ENCODE results near the gene EIF2B2. TPM values are rescaled to one million over a fixed set of nuclear protein-coding genes. Genes with fewer than 3 reads are reported as not detected.
"Not testable (repeated sequence)": the region's sequence is repeated elsewhere in the genome, so short reads cannot be mapped to it uniquely, and the experiment has no call there.

The EIF2B2 gene
- total RNA-seq, 1 donor from 2014 or later = 15.8 TPM

DNA sequence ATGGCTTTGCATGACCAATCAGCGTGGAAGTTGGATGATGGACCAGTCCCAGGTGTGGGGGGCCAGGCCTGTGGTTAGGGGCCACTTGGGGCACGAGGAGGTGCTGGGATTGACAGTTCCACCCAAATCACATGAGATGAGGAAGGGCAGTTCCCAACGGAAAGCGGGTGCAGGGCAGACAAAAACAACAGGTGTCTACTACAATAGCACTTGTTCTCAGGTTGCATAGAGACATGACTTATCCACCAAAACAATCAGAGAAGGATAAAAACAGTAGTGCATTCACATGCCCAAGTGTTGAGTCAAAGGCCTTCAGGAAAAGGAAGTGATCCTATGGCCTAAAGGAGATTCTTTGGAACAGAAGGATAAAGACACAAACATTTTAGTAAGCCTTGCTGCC is 14.6 kb upstream of the EIF2B2 start:
- DNase-seq (ENCODE audit: low spot score) = no peak
- no peak for ATAC-seq

DNA sequence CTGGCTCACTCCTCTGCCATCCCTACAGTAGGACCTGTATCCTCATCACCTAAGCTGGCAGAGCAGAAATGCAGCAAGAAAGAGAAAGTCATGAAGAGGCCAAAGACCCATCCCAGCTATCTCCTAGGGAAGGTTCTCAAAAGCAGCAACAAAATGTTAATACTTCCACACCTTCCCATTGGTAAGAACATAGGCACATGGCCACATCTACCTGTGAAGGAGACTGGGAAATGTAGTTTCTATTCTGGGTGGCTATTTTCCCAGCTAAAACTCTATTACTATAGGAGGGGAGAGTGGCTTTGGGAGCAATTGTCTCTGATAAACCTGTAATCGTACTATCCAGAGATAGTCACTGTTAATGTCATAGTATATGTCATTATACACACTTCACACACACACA is 13.7 kb upstream of the EIF2B2 start:
- ATAC-seq = no peak
- no peak for DNase-seq (ENCODE audit: low spot score)

DNA sequence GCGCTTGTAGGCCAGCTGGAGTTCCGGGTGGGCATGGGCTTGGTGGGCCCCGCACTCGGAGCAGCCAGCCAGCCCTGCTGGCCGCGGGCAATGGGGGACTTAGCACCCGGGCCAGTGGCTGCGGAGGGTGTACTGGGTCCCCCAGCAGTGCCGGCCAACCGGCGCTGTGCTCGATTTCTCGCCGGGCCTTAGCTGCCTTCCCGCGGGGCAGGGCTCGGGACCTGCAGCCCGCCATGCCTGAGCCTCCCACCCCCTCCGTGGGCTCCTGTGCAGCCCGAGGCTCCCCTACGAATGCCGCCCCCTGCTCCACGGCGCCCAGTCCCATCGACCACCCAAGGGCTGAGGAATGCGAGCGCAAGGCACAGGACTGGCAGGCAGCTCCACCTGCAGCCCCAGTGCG is 8.5 kb upstream of the EIF2B2 start:
- not testable (repeated sequence) for ATAC-seq; DNase-seq (ENCODE audit: low spot score)

DNA sequence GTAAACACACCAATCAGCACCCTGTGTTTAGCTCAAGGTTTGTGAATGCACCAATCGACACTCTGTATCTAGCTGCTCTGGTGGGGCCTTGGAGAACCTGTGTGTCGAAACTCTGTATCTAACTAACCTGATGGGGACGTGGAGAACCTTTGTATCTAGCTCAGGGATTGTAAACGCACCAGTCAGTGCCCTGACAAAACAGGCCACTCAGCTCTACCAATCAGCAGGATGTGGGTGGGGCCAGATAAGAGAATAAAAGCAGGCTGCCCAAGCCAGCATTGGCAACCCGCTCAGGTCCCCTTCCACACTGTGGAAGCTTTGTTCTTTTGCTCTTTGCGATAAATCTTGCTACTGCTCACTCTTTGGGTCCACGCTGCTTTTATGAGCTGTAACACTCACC is 6.9 kb upstream of the EIF2B2 start:
- not testable (repeated sequence) for DNase-seq (ENCODE audit: low spot score); ATAC-seq

DNA sequence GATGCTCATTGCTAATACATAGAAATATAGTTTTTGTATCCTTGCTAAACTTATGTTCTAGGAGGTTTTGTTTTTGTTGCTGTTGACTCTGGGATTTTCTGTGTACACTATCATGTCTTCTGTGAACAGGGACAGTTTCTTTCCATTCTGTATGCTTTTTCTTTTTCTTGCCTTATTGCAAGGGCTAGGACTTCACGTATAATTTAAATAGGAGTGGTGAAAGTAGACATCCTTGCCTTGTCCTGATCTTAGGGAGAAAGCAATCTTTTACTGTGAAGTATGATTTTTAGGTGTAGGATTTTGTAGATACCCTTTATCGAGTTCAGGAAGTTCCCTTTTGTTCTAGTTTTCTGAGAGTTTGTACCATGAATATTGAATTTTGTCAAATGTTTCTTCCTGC is 1.5 kb upstream of the EIF2B2 start:
- DNase-seq (ENCODE audit: low spot score) (no peak), ATAC-seq (no peak)

DNA sequence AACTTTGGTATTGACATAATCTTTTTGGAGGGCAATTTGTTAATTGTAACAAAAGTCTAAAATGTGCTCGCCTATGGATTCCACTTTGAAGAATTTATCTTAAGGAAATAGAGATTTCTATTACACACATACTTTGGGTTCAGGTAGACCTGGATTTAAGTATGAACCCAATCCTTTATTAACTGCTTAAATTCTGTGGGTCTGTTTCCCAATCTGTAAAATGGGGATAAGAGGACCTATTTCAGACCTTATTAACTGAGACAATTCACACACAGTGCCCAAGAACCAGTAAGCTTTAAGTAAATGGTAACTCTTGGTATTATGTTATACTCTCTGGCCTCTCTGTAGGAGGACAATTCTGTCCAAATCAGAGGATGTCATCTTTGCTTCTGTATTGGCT is 822 bp upstream of the EIF2B2 start:
- DNase-seq (ENCODE audit: low spot score) (no peak), ATAC-seq (no peak)

DNA sequence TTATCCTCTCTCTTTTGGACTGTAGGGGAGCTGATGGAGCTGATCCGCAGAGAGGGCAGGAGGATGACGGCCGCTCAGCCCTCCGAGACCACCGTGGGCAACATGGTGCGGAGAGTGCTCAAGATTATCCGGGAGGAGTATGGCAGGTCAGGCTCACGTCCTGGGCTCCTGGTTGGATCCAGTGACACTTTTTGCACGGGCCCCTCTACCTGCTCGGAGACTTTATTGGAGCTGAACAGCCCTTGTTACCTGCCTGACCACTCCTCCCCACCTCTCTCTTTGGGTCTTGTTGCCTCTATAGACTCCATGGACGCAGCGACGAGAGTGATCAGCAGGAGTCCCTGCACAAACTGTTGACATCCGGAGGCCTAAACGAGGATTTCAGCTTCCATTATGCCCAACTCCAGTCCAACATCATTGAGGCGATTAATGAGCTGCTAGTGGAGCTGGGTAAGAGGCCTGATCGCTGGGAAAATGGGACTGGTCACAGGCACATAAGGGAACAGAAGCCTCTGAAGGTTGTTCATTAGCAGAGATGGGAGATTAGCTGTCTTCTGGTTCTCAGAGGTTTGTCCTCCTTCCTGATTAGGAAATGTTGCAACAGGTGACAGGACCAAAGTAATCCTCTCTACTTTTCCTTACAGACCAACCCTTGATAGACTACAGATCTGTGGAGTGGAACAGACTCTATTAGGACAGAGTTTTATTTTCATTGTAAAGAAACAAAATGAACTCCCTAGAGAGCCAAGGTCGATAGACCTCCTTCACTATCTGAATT is 718 bp downstream of the EIF2B2 start:
- DNase-seq (ENCODE audit: low spot score) = no peak
- peak; percentile 1 for ATAC-seq

DNA sequence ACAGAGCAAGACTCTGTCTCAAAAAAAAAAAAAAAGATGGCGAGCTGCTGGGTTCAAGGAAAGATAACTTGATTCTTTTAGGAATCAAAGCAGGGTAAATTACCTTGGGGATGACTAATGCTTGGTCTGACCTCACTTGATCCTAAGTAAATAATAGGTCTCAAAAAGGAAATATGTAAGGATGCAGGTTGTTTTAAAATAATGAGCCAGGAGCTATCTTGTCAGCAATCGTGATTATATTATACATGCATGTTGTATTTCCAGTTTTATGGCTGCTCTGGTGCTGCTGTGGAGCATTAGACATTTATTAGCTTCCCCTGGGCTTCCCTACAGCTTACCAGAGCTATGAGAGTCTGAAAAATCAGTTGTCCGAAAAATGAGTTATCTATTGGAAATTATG is 2.6 kb downstream of the EIF2B2 start:
- DNase-seq (ENCODE audit: low spot score) = no peak

DNA sequence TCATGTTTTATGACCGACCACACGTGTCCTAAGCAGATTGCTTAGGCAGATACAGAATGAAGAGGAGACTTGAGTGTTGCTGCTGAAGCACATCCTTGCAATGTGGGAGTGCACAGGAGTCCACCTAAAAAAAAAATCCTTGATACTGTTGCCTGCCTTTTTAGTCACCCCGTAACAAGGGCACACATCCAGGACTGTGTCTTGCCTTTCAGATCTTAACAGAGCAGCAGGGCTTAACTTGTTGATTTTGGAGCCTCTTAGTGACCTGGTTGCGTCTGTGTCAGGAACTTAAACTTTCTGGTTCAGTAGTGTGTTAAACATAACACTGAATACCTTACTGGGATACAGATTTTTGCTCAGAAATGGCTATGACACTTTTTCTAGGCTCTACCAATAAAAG is 6.5 kb downstream of the EIF2B2 start:
- ATAC-seq = no peak
- DNase-seq (ENCODE audit: low spot score) = no peak

More for the DNA sequence above, 2.6 kb downstream of the EIF2B2 start:
- ATAC-seq = no peak

DNA sequence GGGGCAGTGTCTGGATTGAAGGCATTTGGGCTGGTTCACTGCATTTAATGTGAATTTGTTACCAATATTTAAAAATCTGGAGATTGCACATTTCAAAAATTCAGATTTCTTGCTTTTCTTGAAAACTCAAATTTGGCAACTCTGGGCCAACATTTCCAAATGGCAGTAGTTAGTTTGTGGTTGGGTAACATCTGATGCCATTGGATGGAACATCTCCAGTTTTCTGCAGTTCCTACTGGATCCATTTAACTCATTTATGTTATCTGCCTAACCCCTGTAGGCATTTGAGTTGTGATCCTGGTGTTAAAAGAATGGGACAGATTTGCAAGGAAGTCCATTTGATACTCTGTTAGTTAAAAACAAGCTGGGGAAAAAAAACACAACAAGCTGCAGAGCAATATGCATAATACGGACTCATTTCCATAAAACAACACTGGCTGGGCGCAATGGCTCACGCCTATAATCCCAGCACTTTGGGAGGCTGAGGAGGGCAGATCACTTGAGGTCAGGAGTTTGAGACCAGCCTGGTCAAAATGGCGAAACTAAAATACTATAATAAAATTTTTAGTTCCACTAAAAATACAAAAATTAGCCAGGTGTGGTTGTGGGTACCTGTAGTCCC is 7.9 kb downstream of the EIF2B2 start:
- DNase-seq (ENCODE audit: low spot score) = no peak
- ATAC-seq = peak; percentile 59

DNA sequence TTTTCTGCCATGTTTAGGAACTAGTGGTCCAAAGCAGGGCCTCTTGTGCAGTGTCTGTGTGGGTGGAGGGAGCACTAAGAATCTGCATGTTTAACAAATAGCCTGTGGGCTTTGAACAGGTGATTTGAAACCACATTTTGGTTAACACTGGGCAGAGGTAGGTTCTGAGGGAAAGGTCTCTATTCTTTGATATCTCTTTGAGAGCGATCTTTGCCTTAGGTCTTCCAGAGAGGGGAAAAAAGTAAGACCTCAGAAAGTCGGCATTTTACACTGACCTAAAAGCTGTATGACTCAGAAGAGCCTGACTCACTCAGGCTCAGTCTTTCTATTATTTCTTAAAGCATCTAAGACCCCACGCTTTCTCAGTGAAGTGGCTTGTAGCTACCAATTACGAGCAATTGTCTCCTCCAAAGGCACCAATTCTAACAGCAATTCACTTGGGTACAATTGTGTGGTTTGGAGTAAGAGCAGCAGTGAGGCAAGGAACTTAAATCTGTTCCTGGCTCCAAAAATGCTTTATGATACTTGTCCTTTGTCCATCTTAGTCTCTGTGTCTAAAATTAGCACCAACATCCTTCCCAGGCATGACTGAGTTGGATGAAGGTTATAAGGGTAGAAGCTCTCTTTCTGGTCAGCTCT is 8.8 kb downstream of the EIF2B2 start:
- ATAC-seq = no peak
- no peak for DNase-seq (ENCODE audit: low spot score)

DNA sequence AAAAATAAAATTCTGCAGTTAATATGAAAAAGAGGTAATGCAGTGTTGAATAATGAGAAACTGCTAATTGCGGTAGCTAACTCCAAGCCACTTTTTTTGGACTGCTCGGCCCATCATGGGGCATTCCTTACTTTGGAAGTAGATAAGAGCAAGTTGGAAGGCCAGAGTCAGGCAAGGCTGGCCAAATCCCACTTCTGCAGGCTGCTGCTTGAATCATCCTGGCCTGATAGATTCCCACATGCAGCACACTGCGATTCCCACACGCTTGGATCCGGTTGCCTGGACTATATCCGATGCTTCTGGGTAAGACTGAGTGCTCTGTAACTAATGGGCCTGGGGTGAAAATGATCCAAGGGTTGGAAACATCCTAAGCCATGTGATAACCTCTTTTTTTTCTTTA is 10.6 kb downstream of the EIF2B2 start:
- ATAC-seq = no peak
- no peak for DNase-seq (ENCODE audit: low spot score)

DNA sequence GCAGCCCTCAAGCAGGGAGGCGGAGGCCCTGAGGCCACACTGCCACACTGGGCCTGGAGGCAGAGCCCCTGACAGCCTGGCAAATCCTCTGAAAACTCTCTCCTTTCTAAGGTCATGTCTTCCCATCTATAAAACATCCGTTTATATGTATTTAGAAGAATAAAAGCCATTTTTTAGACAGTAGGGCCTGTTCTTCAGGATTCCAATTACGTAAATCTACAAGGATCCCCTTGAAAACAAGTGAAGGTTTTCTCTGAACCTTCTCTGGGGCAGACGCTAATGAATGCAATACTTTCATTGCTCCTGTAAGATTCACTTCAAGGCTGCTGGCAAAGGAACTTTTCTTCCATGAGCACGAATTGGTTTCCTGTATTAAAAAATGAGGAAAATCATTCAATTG is 12.8 kb downstream of the EIF2B2 start:
- no peak for ATAC-seq
- DNase-seq (ENCODE audit: low spot score) = no peak

DNA sequence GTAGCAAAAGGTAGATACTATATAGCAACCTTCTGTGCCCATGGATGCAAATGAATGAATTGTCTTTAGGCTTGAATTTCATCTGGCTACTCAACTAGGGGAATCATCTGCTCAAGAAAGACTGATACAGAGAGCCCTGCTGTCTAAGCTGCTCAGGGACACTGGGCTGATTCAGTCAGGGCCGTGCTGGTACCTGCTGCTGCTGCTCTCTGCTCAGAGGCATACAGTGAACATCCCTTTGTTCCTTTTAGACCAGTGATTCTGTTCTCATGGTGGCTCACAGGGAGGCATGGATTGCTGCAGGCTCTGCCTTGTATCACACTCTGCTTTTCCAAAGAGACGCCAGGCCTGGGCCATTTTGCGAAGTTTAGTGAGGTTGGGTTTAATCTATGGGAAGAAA is 14.1 kb downstream of the EIF2B2 start:
- DNase-seq (ENCODE audit: low spot score) (no peak), ATAC-seq (no peak)

DNA sequence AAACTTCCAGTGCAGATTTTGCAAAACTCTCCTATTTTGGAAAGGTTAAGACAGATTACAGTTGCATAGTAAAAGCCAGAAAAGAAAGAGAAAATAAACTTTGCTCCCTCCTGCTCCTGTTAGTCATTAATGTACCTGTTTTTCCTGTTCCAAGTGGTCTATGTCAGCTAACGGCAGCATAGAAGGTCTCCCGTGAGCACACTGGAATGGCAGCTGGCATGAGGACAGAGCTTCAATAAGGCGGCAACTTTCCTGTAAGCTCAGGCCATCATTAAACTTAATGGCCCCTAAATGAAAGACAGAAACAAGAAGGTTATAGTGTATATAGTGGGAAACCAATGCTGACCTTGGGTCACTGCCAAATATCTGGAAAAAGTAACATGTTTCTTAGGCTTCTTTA is 16.0 kb downstream of the EIF2B2 start:
- DNase-seq (ENCODE audit: low spot score) = no peak
- ATAC-seq = peak; percentile 24

DNA sequence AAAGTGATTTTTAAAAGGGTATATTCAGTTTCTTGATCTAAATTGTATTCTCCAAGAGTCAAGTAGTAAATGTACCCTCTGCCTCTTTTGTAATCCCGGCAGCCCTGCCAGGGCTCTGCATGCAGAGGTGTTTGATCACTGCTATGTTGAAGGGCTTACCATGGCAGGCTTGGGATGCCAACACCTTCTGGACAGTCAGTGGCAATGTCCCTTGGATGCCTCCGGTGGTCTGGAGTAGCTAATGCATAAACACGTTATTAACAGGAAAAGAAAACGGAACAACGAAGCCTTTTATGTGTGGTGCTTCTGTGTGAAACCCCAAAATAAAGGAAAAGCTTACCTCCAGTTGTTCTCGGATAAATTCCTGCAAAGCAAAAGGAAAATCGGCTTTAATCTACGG is 19.9 kb downstream of the EIF2B2 start:
- DNase-seq (ENCODE audit: low spot score) (no peak), ATAC-seq (peak; percentile 73)

DNA sequence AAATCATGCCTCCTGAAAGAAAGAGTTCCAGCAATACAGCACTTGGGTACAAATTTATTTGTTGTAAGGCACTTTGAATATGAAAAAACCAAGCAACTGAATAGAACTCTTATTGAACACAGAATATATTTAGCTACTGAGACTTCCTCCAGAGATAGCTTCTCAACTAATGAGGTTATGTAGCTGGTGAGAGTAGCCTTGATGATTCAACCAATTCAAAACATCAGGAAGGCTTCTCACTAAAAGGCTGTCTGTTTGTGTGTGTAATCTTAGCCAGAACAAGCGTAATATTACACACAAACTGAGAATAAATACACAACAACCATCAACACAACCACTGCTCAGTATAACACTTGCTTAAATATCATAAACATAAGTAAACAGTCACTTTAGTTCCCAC is 20.4 kb downstream of the EIF2B2 start:
- ATAC-seq = no peak
- no peak for DNase-seq (ENCODE audit: low spot score)

DNA sequence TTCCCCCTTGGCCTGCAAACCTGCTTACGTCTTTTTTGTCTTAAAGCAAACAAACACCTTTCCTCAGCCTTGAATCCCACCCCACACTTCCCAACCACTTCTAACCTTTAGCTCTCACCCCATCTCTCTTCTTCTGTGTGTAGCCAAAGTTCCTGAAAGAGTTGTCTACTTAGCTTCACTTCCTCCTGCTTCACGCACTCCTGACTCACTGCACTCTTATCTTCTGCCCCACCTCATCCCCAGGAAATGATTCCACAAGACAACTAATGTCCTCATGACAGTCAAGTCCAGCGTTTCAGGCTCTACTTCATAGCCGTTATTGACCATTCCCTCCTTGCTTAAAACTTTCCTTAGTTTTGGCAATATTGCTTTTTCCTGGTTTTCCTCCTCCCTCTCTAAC is 22.4 kb downstream of the EIF2B2 start:
- peak; percentile 27 for ATAC-seq
- DNase-seq (ENCODE audit: low spot score) = no peak

DNA sequence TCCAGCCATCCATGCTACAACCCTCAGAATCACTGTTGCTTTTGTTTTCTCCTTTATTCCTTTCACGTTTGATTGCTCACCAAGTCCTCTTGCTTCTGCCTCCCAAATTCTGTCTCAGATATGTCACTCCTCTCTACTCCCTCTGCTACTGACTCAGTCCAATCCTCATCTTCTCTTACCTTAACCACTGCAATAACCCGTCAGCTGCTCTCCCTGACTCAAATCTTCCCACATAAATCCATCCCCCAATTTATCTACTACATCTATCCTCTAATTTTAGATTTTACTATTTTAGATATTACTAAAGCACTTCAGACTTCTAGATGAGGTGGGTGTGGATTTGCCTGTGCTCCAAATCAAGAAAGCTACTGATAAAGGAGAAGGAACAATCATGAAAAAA is 23.2 kb downstream of the EIF2B2 start:
- DNase-seq (ENCODE audit: low spot score) = no peak
- no peak for ATAC-seq

DNA sequence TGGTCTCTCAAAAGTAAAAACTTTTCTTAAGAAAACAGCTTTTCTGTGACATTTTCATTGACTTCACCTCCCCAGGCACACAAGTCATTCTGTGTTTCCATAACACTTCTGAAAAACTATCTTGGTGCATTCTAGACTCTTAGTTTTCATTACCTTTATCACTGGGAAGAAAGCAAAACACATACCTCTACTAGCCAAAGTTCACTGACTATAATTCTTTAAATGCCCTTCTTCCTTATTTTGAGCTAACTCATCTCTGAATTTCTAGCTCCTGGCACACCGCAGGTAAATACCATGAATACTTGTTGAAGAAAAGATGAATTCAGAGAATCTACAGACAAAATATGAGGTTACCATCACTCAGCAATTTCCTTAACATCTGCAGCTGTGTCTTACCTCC is 27.4 kb downstream of the EIF2B2 start:
- DNase-seq (ENCODE audit: low spot score) (no peak), ATAC-seq (no peak)

DNA sequence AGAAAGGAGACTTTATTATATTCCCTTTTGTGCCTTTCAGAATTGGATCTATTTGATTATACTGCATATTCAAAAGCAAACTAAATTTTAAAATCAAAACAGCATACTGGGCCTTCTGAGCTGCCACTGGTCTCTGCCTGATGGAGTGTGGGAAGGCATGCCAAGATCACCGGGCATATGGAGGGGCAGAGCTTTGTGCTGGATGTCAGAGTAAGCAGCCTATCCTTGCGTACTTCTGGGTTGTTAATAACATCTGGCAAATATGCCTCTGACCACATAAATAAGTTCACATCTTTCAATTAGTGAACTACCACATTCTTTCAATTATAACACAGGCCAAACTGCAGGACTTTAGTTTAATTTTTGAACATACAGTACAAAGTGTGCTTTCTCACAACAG is 30.2 kb downstream of the EIF2B2 start:
- ATAC-seq (no peak), DNase-seq (ENCODE audit: low spot score) (no peak)

DNA sequence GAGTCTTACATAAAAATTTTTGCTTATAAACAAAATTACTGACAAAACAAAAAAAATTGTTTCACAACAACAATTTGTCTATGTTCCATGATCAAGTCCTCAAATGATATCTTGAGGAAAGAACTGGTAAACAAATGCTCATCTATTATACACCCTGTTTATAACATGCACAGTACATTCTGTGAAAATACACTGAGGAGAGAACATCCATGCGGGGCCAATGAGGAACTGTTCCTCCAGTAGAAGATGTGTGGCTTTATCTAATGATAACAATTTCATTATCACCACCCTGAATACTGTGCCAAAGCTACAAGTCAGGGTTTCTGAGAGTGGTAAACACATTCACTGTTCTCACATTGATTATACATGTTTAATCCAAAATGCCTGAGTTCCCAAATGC is 37.8 kb downstream of the EIF2B2 start:
- DNase-seq (ENCODE audit: low spot score) (no peak), ATAC-seq (no peak)

All from left lobe of liver (tissue), 2 donors.